Ovary (tissue), 9 donors: ENCODE data around the gene NBEAL2. TPM values are rescaled to one million over a fixed set of nuclear protein-coding genes. Genes with fewer than 3 reads are reported as not detected.

ENCODE experiments used
- DNase-seq, 5 donors: peaks; one replicate each; pipeline ENCODE4 v3.0.0-alpha.2; 2019 to 2020
- H3K27ac ChIP-seq, 2 donors: fragments of 200-600 bp; one replicate each; pipeline versions ENCODE4 v1.5.1 to v1.8.0; 2019 to 2022
- H3K27me3 ChIP-seq: fragments of 200-600 bp; one replicate; pipeline ENCODE4 v1.8.0; 2022
- H3K36me3 ChIP-seq: fragments of 200-600 bp; sonication (generic); one replicate; pipeline ENCODE4 v1.5.1; 2019
- H3K4me1 ChIP-seq: one replicate; pipeline ENCODE4 v1.8.1; 2013; ENCODE audit warnings: mild to moderate bottlenecking, moderate library complexity; ENCODE audit not compliant: insufficient read depth
- H3K4me3 ChIP-seq: fragments of 200-600 bp; sonication (generic); one replicate; pipeline ENCODE4 v1.5.1; 2017
- H3K9me3 ChIP-seq, 2 donors: fragments of 200-600 bp in 1 of 2; sonication (generic) in 1 of 2; one replicate each; pipeline versions ENCODE4 v1.5.1 to v1.8.1; 2013 to 2019; ENCODE audit warnings: mild to moderate bottlenecking in 1 of 2, moderate library complexity in 1 of 2
- CTCF ChIP-seq, 3 donors: fragments of 450-650 bp in 2 of 3; fragments of 200-600 bp in 1 of 3; IDR thresholded peaks; one replicate each; pipeline versions ENCODE4 v1.5.1 to v1.8.0; 2016 to 2022; ENCODE audit warnings: antibody characterized with exemption in 3 of 3, mild to moderate bottlenecking in 1 of 3
- EP300 ChIP-seq: sonication (generic); formaldehyde crosslinking; IDR thresholded peaks from one replicate; pipeline ENCODE4 v1.6.1; 2017; ENCODE audit warnings: antibody characterized with exemption
- POLR2A ChIP-seq: fragments of 450-650 bp; IDR thresholded peaks from one replicate; pipeline ENCODE4 v1.6.1; 2017; ENCODE audit warnings: antibody characterized with exemption, mild to moderate bottlenecking, moderate library complexity
- WGBS, 3 donors: extraction: QIAGEN DNeasy Blood & Tissue Kit in 1 of 3; methylation state at CpG; one replicate each; pipeline versions ENCODE4 v1.1.5 to v1.1.7; 2013 to 2017; 5-methylcytosine and 5-hydroxymethylcytosine counted together
- intact Hi-C, 4 donors: fragments of 100-400 bp; cut with DNase I; formaldehyde crosslinking; loops; one replicate each; pipeline versions ENCODE4 v1.11.0 to v1.15.1; 2022 to 2023
- polyA plus RNA-seq, 2 donors: library from polyadenylated mRNA; stranded (reverse); fragments of 200-250 nt in 1 of 2; fragments of 350-450 nt in 1 of 2; fragmentation: Illumina TruSeq in 1 of 2; extraction: RNeasy Lipid Tissue Mini Kit (QIAGEN cat#74804) in 1 of 2; gene quantifications; one replicate each; pipeline ENCODE4 v1.2.3, GENCODE V29; 2013 to 2014
- total RNA-seq, 7 donors: library from RNA; depleted of rRNA in 2 of 7; stranded (reverse); fragments of >200 nt in 2 of 7; fragmentation: NEBNext Ultra II Directional in 3 of 7; extraction: Animal tissue kit (Norgen Biotek cat#: 25700) in 3 of 7; gene quantifications; one replicate each; pipeline versions ENCODE4 v1.1.0 to v1.2.4, GENCODE V29; 2016 to 2023
- donor health status: DM: no; HTN: no; CAD: no; lungs with moderate emphysema.
- donor health status: DM: no; HTN: no; CAD: no.
- donor health status: Bipolar disorder and iron deficiency.
- donor health status: DM: yes; HTN: yes; CAD: no.
- donor health status: DM: no; HTN: no; CAD: no.
- donor health status: DM: yes; HTN: yes; CAD: no.

Gene NBEAL2
- total and polyA plus RNA-seq, 9 donors = 3.4 to 19.1 (median 13.7) TPM

DNA sequence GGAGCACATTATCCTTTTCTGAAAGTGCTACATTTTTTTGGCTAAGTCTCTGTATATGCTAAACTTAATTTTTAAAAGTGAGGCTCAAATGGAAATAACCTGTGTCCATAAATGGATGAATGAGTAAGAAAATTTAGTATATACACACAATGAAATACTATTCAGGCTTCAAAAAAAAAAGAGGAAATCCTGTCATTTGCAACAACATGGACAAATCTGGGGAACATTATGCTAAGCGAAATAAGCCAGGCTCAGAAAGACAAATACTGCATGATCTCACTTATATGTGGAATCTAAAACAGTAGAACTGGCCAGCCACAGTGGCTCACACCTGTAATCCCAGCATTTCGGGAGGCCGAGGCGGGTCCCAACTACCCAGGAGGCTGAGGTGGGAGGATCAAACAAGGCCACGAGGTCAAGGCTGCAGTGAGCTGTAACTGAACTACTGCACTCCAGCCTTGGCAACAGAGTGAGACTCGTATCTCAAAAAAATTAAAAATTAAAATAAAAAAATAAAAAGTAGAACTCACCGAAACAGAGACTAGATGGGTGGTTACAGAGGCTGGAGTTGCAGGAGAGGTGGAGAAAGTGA lies 28.7 kb upstream of the NBEAL2 start:
- Histone ChIP-seq H3K27me3 (no peaks in the 10 kb centered on the region), H3K4me3 (no peak overlapping the region), H3K4me1 (peaks cover 42% of the 10 kb centered on the region), H3K36me3 (no peaks in the 10 kb centered on the region), H3K27ac (no peak overlapping the region), H3K9me3 (no peaks in the 10 kb centered on the region)
- DNase-seq = peak in 1 of 5 donors; percentile 58
- WGBS, 3 donors = 12 to 31% (median 25%) methylated on average over 7 of the region's 7 CpGs
- intact Hi-C loops = no loop called here
- TF ChIP-seq EP300 = no peak

DNA sequence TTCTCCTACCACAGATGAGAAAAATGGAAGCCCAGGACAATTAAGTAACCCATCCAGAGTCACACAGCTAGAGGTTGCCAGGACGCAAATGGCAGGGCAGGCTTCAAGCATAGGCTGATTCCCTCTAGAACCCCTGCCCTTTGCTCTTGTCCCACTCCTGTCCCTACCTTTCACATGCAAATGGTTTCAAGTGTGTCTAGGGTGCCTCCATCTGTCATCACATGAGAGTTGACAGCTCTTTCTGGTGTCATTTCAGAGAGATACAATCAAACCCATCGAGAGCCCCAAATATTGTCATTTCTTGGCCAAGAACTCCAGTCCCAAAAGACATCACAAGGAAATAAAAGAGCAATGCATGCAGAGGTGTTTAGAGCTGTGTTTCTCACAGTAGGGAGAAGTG lies 26.7 kb upstream of the NBEAL2 start:
- intact Hi-C loops = no loop called here
- H3K4me3 ChIP-seq = no peak overlapping the region
- H3K27ac ChIP-seq = no peak overlapping the region
- TF ChIP-seq POLR2A (no peak), EP300 (no peak), CTCF (IDR thresholded peaks at IDR 0.05) (no peak)
- peaks cover 38% of the 10 kb centered on the region for H3K4me1 ChIP-seq
- WGBS, 3 donors = 92 to 96% (median 93%) methylated on average over 2 of the region's 2 CpGs
- H3K27me3 ChIP-seq = no peaks in the 10 kb centered on the region
- H3K9me3 ChIP-seq = no peaks in the 10 kb centered on the region
- no peaks in the 10 kb centered on the region for H3K36me3 ChIP-seq
- DNase-seq = no peak

DNA sequence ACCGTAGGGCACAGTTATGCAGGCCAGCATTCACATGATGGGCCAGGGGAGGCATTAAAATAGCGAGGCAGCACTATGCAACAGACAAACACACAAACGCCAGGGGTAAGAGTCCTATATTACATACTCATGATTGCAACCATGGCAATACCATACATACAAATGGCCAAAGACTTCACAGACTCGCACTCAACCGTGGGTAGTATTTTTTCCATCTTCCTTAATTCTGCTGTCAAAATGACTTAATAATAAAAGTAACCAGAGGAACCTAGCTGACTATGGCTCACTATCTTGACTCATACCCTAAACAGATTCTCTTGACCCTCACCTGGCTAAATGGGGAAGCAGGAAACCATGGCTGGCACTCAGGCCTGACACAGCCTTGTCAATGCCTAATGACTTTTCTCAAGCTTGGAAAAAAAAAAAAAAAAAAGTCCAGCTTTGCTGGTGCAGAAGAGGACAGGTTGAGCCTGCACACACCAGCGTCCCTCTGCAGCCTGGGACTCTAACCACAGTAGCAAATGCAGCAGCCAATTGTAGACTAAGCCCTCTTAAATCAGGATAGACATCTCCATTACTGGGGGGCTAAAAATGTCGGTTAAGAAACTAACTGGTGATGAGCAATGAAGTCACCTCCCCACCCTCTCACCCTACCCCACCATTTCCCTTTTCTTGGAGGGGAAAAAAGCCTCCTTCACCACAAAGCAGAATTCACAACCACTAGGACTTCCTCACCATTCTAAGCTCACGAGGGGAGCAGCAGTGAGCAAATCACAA lies 26.0 kb upstream of the NBEAL2 start:
- no peak for DNase-seq
- H3K4me1 ChIP-seq = peaks cover 33% of the 10 kb centered on the region
- TF ChIP-seq EP300 = no peak
- TF ChIP-seq CTCF (IDR thresholded peaks at IDR 0.05) = no peak
- TF ChIP-seq POLR2A = no peak
- H3K27ac ChIP-seq = no peak overlapping the region
- H3K27me3 ChIP-seq = no peaks in the 10 kb centered on the region
- 84 to 88% (median 87%) methylated on average over 8 of the region's 8 CpGs for WGBS, 3 donors
- intact Hi-C loops = no loop called here
- H3K36me3 ChIP-seq = no peaks in the 10 kb centered on the region
- H3K4me3 ChIP-seq = no peak overlapping the region
- H3K9me3 ChIP-seq = no peaks in the 10 kb centered on the region

DNA sequence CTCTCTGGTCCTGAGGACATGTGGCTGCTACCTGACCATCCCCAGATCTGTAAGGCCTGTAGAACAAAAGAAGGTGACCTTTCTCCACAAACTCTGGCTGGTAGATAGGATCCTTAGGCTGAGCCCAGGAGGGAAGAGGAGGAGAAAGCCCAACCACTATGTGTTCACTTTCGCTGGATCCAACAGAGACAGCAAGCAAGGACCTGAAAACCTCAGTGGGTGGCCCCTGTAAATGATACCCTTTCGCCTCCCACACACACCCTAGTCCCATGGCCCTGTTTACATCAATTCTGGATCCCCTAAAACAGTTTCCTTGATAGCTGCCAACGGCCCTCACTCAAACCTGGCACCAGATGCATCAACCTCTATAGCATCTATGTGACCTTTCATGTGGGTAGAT lies 25.3 kb upstream of the NBEAL2 start:
- H3K27ac ChIP-seq = no peak overlapping the region
- H3K4me1 ChIP-seq = peaks cover 32% of the 10 kb centered on the region
- TF ChIP-seq CTCF (IDR thresholded peaks at IDR 0.05) (no peak), EP300 (no peak), POLR2A (no peak)

GRCh38 chr3:46955157-46955556 lies 24.3 kb upstream of the NBEAL2 start:
- no peak for TF ChIP-seq EP300
- no peak for TF ChIP-seq POLR2A
- no peak for TF ChIP-seq CTCF (IDR thresholded peaks at IDR 0.05)
- no peak for DNase-seq
- 73 to 86% (median 81%) methylated on average over 5 of the region's 5 CpGs for WGBS, 3 donors
- intact Hi-C loops = no loop called here
- H3K27ac ChIP-seq = no peak overlapping the region
- peaks cover 38% of the 10 kb centered on the region for H3K4me1 ChIP-seq
- H3K9me3 ChIP-seq = no peaks in the 10 kb centered on the region
- no peak overlapping the region for H3K4me3 ChIP-seq
- H3K27me3 ChIP-seq = no peaks in the 10 kb centered on the region
- no peaks in the 10 kb centered on the region for H3K36me3 ChIP-seq

More for the DNA sequence above, 25.3 kb upstream of the NBEAL2 start:
- Histone ChIP-seq H3K27me3 (no peaks in the 10 kb centered on the region), H3K4me3 (no peak overlapping the region), H3K9me3 (no peaks in the 10 kb centered on the region), H3K36me3 (no peaks in the 10 kb centered on the region)
- intact Hi-C loops = no loop called here
- 79 to 87% (median 80%) methylated on average over 3 of the region's 3 CpGs for WGBS, 3 donors
- DNase-seq = no peak
